GM23248 (cell line): Measurements from ENCODE around the gene FAM131A.

Source experiments
- EZH2 ChIP-seq: fragments of 200-600 bp; sonication (generic); IDR thresholded peaks from 2 replicates; pipeline ENCODE4 v1.6.1; 2018; ENCODE audit warnings: antibody characterized with exemption, mild to moderate bottlenecking; ENCODE audit not compliant: insufficient read depth, poor library complexity, severe bottlenecking
- EZH2phosphoT487 ChIP-seq: fragments of 200-600 bp; sonication (generic); IDR thresholded peaks from 2 replicates; pipeline ENCODE4 v1.6.1; 2018; ENCODE audit warnings: antibody characterized with exemption, moderate library complexity, mild to moderate bottlenecking, low read depth; ENCODE audit not compliant: insufficient read depth

GRCh38 chr3:184353546-184353941 is 16.1 kb downstream of the FAM131A start:
- no peak for TF ChIP-seq EZH2
- TF ChIP-seq EZH2phosphoT487: no peak
